ENCODE measurements around the gene SLC30A1. TPM values are rescaled to one million over a fixed set of nuclear protein-coding genes. Genes with fewer than 3 reads are reported as not detected.

Gene SLC30A1
- total and polyA plus RNA-seq, 2 experiments from 2014 or later = 6.8 to 10.8 TPM

- H3K27ac ChIP-seq = no peak overlapping the region
- no peak overlapping the region for H3K4me3 ChIP-seq
- no peaks in the 10 kb centered on the region for H3K36me3 ChIP-seq
- no peaks in the 10 kb centered on the region for H3K4me1 ChIP-seq (ENCODE audit: low read depth)
- no peak for DNase-seq (ENCODE audit: low read depth in 1 of 2, low spot score in 1 of 2)
- no peaks in the 10 kb centered on the region for H3K27me3 ChIP-seq
- no peaks in the 10 kb centered on the region for H3K9me3 ChIP-seq (ENCODE audit: low read depth)
- TF ChIP-seq CTCF (IDR thresholded peaks at IDR 0.05; ENCODE audit: low read depth, low read length) = no peak
Observed at GRCh38 chr1:211588711-211589110, 9.8 kb upstream of the SLC30A1 start.

- no peak overlapping the region for H3K27ac ChIP-seq
- no peaks in the 10 kb centered on the region for H3K9me3 ChIP-seq (ENCODE audit: low read depth)
- H3K4me1 ChIP-seq (ENCODE audit: low read depth) = no peaks in the 10 kb centered on the region
- no peak overlapping the region for H3K4me3 ChIP-seq
- no peaks in the 10 kb centered on the region for H3K27me3 ChIP-seq
- no peaks in the 10 kb centered on the region for H3K36me3 ChIP-seq
- DNase-seq (ENCODE audit: low read depth in 1 of 2, low spot score in 1 of 2) = no peak
- no peak for TF ChIP-seq CTCF (IDR thresholded peaks at IDR 0.05; ENCODE audit: low read depth, low read length)
Observed at GRCh38 chr1:211587123-211587522, 8.2 kb upstream of the SLC30A1 start.

- H3K4me3 ChIP-seq = no peak overlapping the region
- H3K27ac ChIP-seq = no peak overlapping the region
- no peaks in the 10 kb centered on the region for H3K9me3 ChIP-seq (ENCODE audit: low read depth)
- no peaks in the 10 kb centered on the region for H3K36me3 ChIP-seq
- no peaks in the 10 kb centered on the region for H3K27me3 ChIP-seq
- TF ChIP-seq CTCF (IDR thresholded peaks at IDR 0.05; ENCODE audit: low read depth, low read length) = no peak
- no peak for DNase-seq (ENCODE audit: low read depth in 1 of 2, low spot score in 1 of 2)
- no peaks in the 10 kb centered on the region for H3K4me1 ChIP-seq (ENCODE audit: low read depth)
Observed at GRCh38 chr1:211586538-211586937, 7.6 kb upstream of the SLC30A1 start.

- Histone ChIP-seq H3K9me3 (ENCODE audit: low read depth) (no peaks in the 10 kb centered on the region), H3K27me3 (no peaks in the 10 kb centered on the region), H3K27ac (no peak overlapping the region), H3K4me1 (ENCODE audit: low read depth) (peaks cover 4% of the 10 kb centered on the region), H3K4me3 (no peak overlapping the region), H3K36me3 (no peaks in the 10 kb centered on the region)
- no peak for DNase-seq (ENCODE audit: low read depth in 1 of 2, low spot score in 1 of 2)
- no peak for TF ChIP-seq CTCF (IDR thresholded peaks at IDR 0.05; ENCODE audit: low read depth, low read length)
Observed at GRCh38 chr1:211583011-211583992, 4.3 kb upstream of the SLC30A1 start.

GRCh38 chr1:211581526-211581925 lies 2.6 kb upstream of the SLC30A1 start:
- H3K9me3 ChIP-seq (ENCODE audit: low read depth) = no peaks in the 10 kb centered on the region
- H3K4me3 ChIP-seq = no peak overlapping the region
- TF ChIP-seq CTCF (IDR thresholded peaks at IDR 0.05; ENCODE audit: low read depth, low read length) = no peak
- no peak overlapping the region for H3K27ac ChIP-seq
- no peaks in the 10 kb centered on the region for H3K36me3 ChIP-seq
- peaks cover 9% of the 10 kb centered on the region for H3K4me1 ChIP-seq (ENCODE audit: low read depth)
- peak in 1 of 2 donors; percentile 75 for DNase-seq (ENCODE audit: low read depth in 1 of 2, low spot score in 1 of 2)
- no peaks in the 10 kb centered on the region for H3K27me3 ChIP-seq

Data from cardiac muscle cell (in vitro differentiated cells and primary cell).